Neural progenitor cell (in vitro differentiated cells): ENCODE measurements around the gene CCDC167.

Source experiments
- EZH2 ChIP-seq: fragments of 200-600 bp; sonication (generic); IDR thresholded peaks from 2 replicates; pipeline ENCODE4 v1.6.1; 2017; ENCODE audit warnings: antibody characterized with exemption, mild to moderate bottlenecking, moderate library complexity
- TF ChIP-seq, protein P1 (sequence below): fragments of 200-600 bp; sonication (generic); IDR thresholded peaks from 2 replicates; pipeline ENCODE4 v1.5.1; 2017; ENCODE audit warnings: antibody characterized with exemption, mild to moderate bottlenecking

DNA sequence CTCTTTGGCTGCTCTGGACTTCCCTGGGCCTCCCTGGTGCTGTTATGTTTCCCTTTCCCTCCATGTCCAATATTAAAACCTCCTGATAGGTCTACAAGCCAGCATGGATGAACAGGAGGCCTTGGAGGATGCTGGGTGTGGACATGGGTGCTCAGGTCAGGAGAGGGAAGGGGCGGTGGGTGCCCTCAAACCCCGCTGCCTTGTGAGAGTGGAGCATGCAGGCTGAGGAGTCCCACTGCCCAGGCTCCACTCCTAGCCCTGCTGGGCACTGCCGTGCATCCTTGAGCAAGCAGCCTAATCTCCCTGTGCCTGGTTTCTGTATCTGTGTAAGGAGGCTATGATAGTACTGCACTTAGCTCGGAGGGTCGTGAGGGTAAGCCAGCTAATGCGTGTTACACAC, 18.4 kb upstream of the CCDC167 start:
- TF ChIP-seq, protein P1, sequence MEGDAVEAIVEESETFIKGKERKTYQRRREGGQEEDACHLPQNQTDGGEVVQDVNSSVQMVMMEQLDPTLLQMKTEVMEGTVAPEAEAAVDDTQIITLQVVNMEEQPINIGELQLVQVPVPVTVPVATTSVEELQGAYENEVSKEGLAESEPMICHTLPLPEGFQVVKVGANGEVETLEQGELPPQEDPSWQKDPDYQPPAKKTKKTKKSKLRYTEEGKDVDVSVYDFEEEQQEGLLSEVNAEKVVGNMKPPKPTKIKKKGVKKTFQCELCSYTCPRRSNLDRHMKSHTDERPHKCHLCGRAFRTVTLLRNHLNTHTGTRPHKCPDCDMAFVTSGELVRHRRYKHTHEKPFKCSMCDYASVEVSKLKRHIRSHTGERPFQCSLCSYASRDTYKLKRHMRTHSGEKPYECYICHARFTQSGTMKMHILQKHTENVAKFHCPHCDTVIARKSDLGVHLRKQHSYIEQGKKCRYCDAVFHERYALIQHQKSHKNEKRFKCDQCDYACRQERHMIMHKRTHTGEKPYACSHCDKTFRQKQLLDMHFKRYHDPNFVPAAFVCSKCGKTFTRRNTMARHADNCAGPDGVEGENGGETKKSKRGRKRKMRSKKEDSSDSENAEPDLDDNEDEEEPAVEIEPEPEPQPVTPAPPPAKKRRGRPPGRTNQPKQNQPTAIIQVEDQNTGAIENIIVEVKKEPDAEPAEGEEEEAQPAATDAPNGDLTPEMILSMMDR = no peak
- no peak for TF ChIP-seq EZH2
